K562 treated with DMSO at 1 percent for 24 hours (cell line): Measurements from ENCODE around the gene ABITRAM. TPM values are rescaled to one million over a fixed set of nuclear protein-coding genes. Genes with fewer than 3 reads are reported as not detected.

Source experiments
- total RNA-seq: library from RNA; unstranded; fragments of 300-600 nt; gene quantifications from 2 replicates; pipeline ENCODE4 v1.2.3, GENCODE V29; 2022; ENCODE audit warnings: low read depth; ENCODE audit not compliant: insufficient read depth

ABITRAM gene
- 9.9 and 10.4 TPM in 2 replicates for total RNA-seq

GRCh38 chr9:108934323-108934893 is at the start of gene ABITRAM:
ABITRAM (plus strand) TSS chr9:108934400; CDS start chr9:108934487, 87 bp downstream.

GRCh38 chr9:108933718-108934322 is 380 bp upstream of the ABITRAM start, which contains the start of gene ELP1:
ELP1 (minus strand) TSS chr9:108934124; CDS start chr9:108931146, 2,978 bp downstream.

Other genes with a start within 250 kb of the ABITRAM start
- not detected in 2 replicates for gene ACTL7B, start 78.4 kb upstream of the ABITRAM start, total RNA-seq
- not detected in 2 replicates for gene ACTL7A, start 72.1 kb upstream of the ABITRAM start, total RNA-seq
- gene ELP1, start 276 bp upstream of the ABITRAM start, total RNA-seq, result 18.2 and 24.1 TPM in 2 replicates
- gene CTNNAL1, start 79.1 kb downstream of the ABITRAM start, total RNA-seq, result 29.3 and 29.8 TPM in 2 replicates
- 18.4 and 22.9 TPM in 2 replicates for gene TMEM245, start 185.5 kb downstream of the ABITRAM start, total RNA-seq
- gene FRRS1L, start 232.8 kb downstream of the ABITRAM start, total RNA-seq, result not detected in 2 replicates